ENCODE results near the gene GP1BA. TPM values are rescaled to one million over a fixed set of nuclear protein-coding genes. Genes with fewer than 3 reads are reported as not detected.

Gene GP1BA
- total RNA-seq, 1 experiment from 2014 or later: 0.15 TPM

DNA sequence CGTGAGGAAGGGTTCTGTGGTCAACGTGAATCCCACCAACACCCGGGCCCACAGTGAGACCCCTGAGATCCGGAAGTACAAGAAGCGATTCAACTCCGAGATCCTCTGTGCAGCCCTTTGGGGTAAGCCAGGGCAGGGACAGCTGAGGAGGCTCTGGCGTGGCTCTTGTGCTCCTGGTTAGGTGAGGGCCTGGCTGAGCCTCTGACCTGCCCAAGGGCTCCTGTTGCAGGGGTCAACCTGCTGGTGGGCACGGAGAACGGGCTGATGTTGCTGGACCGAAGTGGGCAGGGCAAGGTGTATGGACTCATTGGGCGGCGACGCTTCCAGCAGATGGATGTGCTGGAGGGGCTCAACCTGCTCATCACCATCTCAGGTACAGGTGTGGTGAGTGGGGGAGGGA is 37.0 kb upstream of the GP1BA start:
- in situ Hi-C loops (cut with HindIII; ENCODE audit: low pct_unique_long_range_greater_than_20kb, low sequenced_read_pairs) (no loop called here), intact Hi-C loops (cut with micrococcal nuclease; ENCODE audit: unreplicated experiment) (no loop called here)
- Histone ChIP-seq H3K27me3 (ENCODE audit: control insufficient read depth, insufficient read depth, low read length) (no peaks in the 10 kb centered on the region), H3K36me3 (ENCODE audit: control insufficient read depth, insufficient read depth, low read length) (peaks cover 1% of the 10 kb centered on the region; the same call in 1 of the 2 replicates), H3K4me1 (ENCODE audit: control insufficient read depth, insufficient read depth, low read length) (no peaks in the 10 kb centered on the region; the same call in 1 of the 2 replicates), H3K27ac (ENCODE audit: low read length) (no peak overlapping the region), H3K4me3 (ENCODE audit: low read depth in 2 of 2, low read length in 2 of 2) (no peak overlapping the region), H3K9me3 (ENCODE audit: control insufficient read depth, insufficient read depth, low read depth, low read length) (no peaks in the 10 kb centered on the region)
- no TSS peak for BruUV-seq (replicated peaks)
- ChIA-PET CTCF (no interaction called here), POLR2A (no interaction called here)
- no peak for DNase-seq (ENCODE audit: low read depth, low spot score)
- no peak for ATAC-seq
- TF ChIP-seq, protein P1, sequence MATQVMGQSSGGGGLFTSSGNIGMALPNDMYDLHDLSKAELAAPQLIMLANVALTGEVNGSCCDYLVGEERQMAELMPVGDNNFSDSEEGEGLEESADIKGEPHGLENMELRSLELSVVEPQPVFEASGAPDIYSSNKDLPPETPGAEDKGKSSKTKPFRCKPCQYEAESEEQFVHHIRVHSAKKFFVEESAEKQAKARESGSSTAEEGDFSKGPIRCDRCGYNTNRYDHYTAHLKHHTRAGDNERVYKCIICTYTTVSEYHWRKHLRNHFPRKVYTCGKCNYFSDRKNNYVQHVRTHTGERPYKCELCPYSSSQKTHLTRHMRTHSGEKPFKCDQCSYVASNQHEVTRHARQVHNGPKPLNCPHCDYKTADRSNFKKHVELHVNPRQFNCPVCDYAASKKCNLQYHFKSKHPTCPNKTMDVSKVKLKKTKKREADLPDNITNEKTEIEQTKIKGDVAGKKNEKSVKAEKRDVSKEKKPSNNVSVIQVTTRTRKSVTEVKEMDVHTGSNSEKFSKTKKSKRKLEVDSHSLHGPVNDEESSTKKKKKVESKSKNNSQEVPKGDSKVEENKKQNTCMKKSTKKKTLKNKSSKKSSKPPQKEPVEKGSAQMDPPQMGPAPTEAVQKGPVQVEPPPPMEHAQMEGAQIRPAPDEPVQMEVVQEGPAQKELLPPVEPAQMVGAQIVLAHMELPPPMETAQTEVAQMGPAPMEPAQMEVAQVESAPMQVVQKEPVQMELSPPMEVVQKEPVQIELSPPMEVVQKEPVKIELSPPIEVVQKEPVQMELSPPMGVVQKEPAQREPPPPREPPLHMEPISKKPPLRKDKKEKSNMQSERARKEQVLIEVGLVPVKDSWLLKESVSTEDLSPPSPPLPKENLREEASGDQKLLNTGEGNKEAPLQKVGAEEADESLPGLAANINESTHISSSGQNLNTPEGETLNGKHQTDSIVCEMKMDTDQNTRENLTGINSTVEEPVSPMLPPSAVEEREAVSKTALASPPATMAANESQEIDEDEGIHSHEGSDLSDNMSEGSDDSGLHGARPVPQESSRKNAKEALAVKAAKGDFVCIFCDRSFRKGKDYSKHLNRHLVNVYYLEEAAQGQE (IDR thresholded peaks at IDR 0.05; ENCODE audit: insufficient read depth in 1 of 2, low read depth in 2 of 2, low read length in 1 of 2): no peak
- TF ChIP-seq, protein P2, sequence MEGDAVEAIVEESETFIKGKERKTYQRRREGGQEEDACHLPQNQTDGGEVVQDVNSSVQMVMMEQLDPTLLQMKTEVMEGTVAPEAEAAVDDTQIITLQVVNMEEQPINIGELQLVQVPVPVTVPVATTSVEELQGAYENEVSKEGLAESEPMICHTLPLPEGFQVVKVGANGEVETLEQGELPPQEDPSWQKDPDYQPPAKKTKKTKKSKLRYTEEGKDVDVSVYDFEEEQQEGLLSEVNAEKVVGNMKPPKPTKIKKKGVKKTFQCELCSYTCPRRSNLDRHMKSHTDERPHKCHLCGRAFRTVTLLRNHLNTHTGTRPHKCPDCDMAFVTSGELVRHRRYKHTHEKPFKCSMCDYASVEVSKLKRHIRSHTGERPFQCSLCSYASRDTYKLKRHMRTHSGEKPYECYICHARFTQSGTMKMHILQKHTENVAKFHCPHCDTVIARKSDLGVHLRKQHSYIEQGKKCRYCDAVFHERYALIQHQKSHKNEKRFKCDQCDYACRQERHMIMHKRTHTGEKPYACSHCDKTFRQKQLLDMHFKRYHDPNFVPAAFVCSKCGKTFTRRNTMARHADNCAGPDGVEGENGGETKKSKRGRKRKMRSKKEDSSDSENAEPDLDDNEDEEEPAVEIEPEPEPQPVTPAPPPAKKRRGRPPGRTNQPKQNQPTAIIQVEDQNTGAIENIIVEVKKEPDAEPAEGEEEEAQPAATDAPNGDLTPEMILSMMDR (IDR thresholded peaks at IDR 0.05): no peak
- no peak for TF ChIP-seq SIN3A (IDR thresholded peaks at IDR 0.05; ENCODE audit: borderline replicate concordance, insufficient read depth, low read depth, low read length)
- TF ChIP-seq TCF7L2 (IDR thresholded peaks at IDR 0.05; ENCODE audit: low read depth, low read length): no peak
- TF ChIP-seq POLR2AphosphoS5 (IDR thresholded peaks at IDR 0.05; ENCODE audit: low read depth, low read length): no peak

DNA sequence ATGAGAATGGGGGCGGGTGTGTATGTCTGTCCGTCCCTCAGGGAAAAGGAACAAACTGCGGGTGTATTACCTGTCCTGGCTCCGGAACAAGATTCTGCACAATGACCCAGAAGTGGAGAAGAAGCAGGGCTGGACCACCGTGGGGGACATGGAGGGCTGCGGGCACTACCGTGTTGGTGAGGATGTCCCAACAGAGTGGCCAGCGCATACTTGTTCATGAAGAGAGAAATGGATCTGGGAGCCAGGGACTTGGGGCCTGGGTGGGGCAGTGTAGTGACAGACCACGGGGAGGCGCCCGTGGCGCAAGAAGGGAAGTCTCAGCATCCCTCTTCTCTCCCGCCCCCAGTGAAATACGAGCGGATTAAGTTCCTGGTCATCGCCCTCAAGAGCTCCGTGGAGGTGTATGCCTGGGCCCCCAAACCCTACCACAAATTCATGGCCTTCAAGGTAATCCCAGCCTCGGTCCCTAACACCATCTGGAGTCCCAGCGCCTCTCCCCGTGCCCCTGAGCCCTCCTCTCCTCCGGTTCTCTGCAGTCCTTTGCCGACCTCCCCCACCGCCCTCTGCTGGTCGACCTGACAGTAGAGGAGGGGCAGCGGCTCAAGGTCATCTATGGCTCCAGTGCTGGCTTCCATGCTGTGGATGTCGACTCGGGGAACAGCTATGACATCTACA is 36.3 kb upstream of the GP1BA start:
- no peak for TF ChIP-seq TCF7L2 (IDR thresholded peaks at IDR 0.05; ENCODE audit: low read depth, low read length)
- TF ChIP-seq, protein P1 (IDR thresholded peaks at IDR 0.05; ENCODE audit: insufficient read depth in 1 of 2, low read depth in 2 of 2, low read length in 1 of 2): no peak
- TF ChIP-seq, protein P2 (IDR thresholded peaks at IDR 0.05): peak; percentile 62; the same call in 1 of the 2 replicates
- TF ChIP-seq POLR2AphosphoS5 (IDR thresholded peaks at IDR 0.05; ENCODE audit: low read depth, low read length): no peak
- Histone ChIP-seq H3K9me3 (ENCODE audit: control insufficient read depth, insufficient read depth, low read depth, low read length) (no peaks in the 10 kb centered on the region), H3K27me3 (ENCODE audit: control insufficient read depth, insufficient read depth, low read length) (no peaks in the 10 kb centered on the region), H3K36me3 (ENCODE audit: control insufficient read depth, insufficient read depth, low read length) (no peaks in the 10 kb centered on the region), H3K4me3 (ENCODE audit: low read depth in 2 of 2, low read length in 2 of 2) (no peak overlapping the region), H3K27ac (ENCODE audit: low read length) (no peak overlapping the region), H3K4me1 (ENCODE audit: control insufficient read depth, insufficient read depth, low read length) (no peaks in the 10 kb centered on the region; the same call in 1 of the 2 replicates)
- ChIA-PET POLR2A (no interaction called here), CTCF (no interaction called here)
- DNase-seq (ENCODE audit: low read depth, low spot score) (no peak), ATAC-seq (no peak)
- intact Hi-C loops (cut with micrococcal nuclease; ENCODE audit: unreplicated experiment): no loop called here
- TSS peak; percentile 87 for BruUV-seq (replicated peaks)
- in situ Hi-C loops (cut with HindIII; ENCODE audit: low pct_unique_long_range_greater_than_20kb, low sequenced_read_pairs): no loop called here
